ENCODE results near the gene USP9X.
"Not testable (repeated sequence)": the region's sequence is repeated elsewhere in the genome, so short reads cannot be mapped to it uniquely, and the experiment has no call there.

Gene USP9X

GRCh38 chrX:41224605-41225004 is 139.4 kb downstream of the USP9X start:
- H3K27me3 ChIP-seq (ENCODE audit: low read depth, low read length), result no peaks in the 10 kb centered on the region
- H4K20me1 ChIP-seq (ENCODE audit: insufficient read depth, low read length), result no peaks in the 10 kb centered on the region
- TF ChIP-seq EZH2phosphoT487 (IDR thresholded peaks at IDR 0.05; ENCODE audit: low read depth) (no peak), CTCF (IDR thresholded peaks at IDR 0.05; ENCODE audit: low read depth, low read length) (no peak)
- no peaks in the 10 kb centered on the region for H3K9me3 ChIP-seq (ENCODE audit: insufficient read depth, low read length)
- no peaks in the 10 kb centered on the region for H3K79me2 ChIP-seq (ENCODE audit: low read length)
- H2AFZ ChIP-seq (ENCODE audit: low read depth, low read length), result no peak overlapping the region
- no peak overlapping the region for H3K27ac ChIP-seq (ENCODE audit: low read length)
- H3K4me2 ChIP-seq (ENCODE audit: low read length), result no peak overlapping the region
- H3K9ac ChIP-seq (ENCODE audit: low read length), result no peak overlapping the region
- H3K4me1 ChIP-seq (ENCODE audit: low read length), result no peaks in the 10 kb centered on the region
- peaks cover 52% of the 10 kb centered on the region for H3K36me3 ChIP-seq (replicated peaks; ENCODE audit: low read depth, low read length)
- no peak overlapping the region for H3K4me3 ChIP-seq (ENCODE audit: low read length)

- Histone ChIP-seq H3K4me3 (ENCODE audit: low read length) (no peak overlapping the region), H3K9ac (ENCODE audit: low read length) (no peak overlapping the region), H4K20me1 (ENCODE audit: insufficient read depth, low read length) (no peaks in the 10 kb centered on the region), H3K4me2 (ENCODE audit: low read length) (peak overlapping the region; percentile 78; the same call in 1 of the 2 replicates), H3K79me2 (ENCODE audit: low read length) (no peaks in the 10 kb centered on the region), H3K27me3 (ENCODE audit: low read depth, low read length) (no peaks in the 10 kb centered on the region), H2AFZ (ENCODE audit: low read depth, low read length) (no peak overlapping the region), H3K27ac (ENCODE audit: low read length) (peak overlapping the region; percentile 82), H3K4me1 (ENCODE audit: low read length) (peaks cover 52% of the 10 kb centered on the region), H3K9me3 (ENCODE audit: insufficient read depth, low read length) (no peaks in the 10 kb centered on the region), H3K36me3 (replicated peaks; ENCODE audit: low read depth, low read length) (peaks cover 43% of the 10 kb centered on the region)
- TF ChIP-seq CTCF (IDR thresholded peaks at IDR 0.05; ENCODE audit: low read depth, low read length) (no peak), EZH2phosphoT487 (IDR thresholded peaks at IDR 0.05; ENCODE audit: low read depth) (no peak)
Observed at GRCh38 chrX:41233988-41234387, 148.7 kb downstream of the USP9X start.

DNA sequence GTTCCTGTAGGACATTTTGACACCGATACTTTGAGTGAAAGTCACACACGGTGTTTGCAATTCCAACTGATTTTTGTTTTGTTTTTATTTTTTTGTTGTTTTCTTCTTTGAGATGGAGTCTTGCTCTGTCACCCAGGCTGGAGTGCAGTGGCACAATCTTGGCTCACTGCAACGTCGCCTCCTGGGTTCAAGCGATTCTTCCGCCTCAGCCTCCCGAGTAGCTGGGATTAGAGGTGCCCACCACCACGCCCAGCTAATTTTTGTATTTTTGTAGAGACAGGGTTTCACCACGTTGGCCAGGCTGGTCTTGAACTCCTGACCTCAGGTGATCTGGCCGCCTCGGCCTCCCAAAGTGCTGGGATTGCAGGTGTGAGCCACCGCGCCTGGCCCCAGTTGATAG is 149.2 kb downstream of the USP9X start:
- peak overlapping the region; percentile 82 for H3K27ac ChIP-seq (ENCODE audit: low read length)
- not testable (repeated sequence) for H2AFZ ChIP-seq (ENCODE audit: low read depth, low read length); H3K27me3 ChIP-seq (ENCODE audit: low read depth, low read length); H3K79me2 ChIP-seq (ENCODE audit: low read length); H3K9ac ChIP-seq (ENCODE audit: low read length); H3K9me3 ChIP-seq (ENCODE audit: insufficient read depth, low read length); H4K20me1 ChIP-seq (ENCODE audit: insufficient read depth, low read length)
- peaks cover 52% of the 10 kb centered on the region for H3K4me1 ChIP-seq (ENCODE audit: low read length)
- peak overlapping the region; percentile 22 for H3K4me3 ChIP-seq (ENCODE audit: low read length)
- peaks cover 43% of the 10 kb centered on the region for H3K36me3 ChIP-seq (replicated peaks; ENCODE audit: low read depth, low read length)
- peak overlapping the region; percentile 78 for H3K4me2 ChIP-seq (ENCODE audit: low read length)

- TF ChIP-seq CTCF (IDR thresholded peaks at IDR 0.05; ENCODE audit: low read depth, low read length) (no peak), EZH2phosphoT487 (IDR thresholded peaks at IDR 0.05; ENCODE audit: low read depth) (0 out of 2 replicates have a peak, but pooled peaks have one; percentile 35)
- peak overlapping the region; percentile 78 for H3K4me2 ChIP-seq (ENCODE audit: low read length)
Observed at GRCh38 chrX:41234962-41235361, 149.7 kb downstream of the USP9X start.

More at GRCh38 chrX:41234962-41235361, 149.7 kb downstream of the USP9X start:
- H3K27ac ChIP-seq (ENCODE audit: low read length), result peak overlapping the region; percentile 82
- H3K79me2 ChIP-seq (ENCODE audit: low read length), result no peaks in the 10 kb centered on the region
- H4K20me1 ChIP-seq (ENCODE audit: insufficient read depth, low read length), result no peaks in the 10 kb centered on the region
- no peaks in the 10 kb centered on the region for H3K27me3 ChIP-seq (ENCODE audit: low read depth, low read length)
- H3K36me3 ChIP-seq (replicated peaks; ENCODE audit: low read depth, low read length), result peaks cover 42% of the 10 kb centered on the region
- H3K9me3 ChIP-seq (ENCODE audit: insufficient read depth, low read length), result no peaks in the 10 kb centered on the region
- H3K9ac ChIP-seq (ENCODE audit: low read length), result peak overlapping the region; percentile 26; the same call in 1 of the 2 replicates
- peaks cover 56% of the 10 kb centered on the region for H3K4me1 ChIP-seq (ENCODE audit: low read length)
- no peak overlapping the region for H2AFZ ChIP-seq (ENCODE audit: low read depth, low read length)
- peak overlapping the region; percentile 51 for H3K4me3 ChIP-seq (ENCODE audit: low read length)
